ENCODE results near the gene BAK1.
"Not testable (repeated sequence)": the region's sequence is repeated elsewhere in the genome, so short reads cannot be mapped to it uniquely, and the experiment has no call there.

Gene BAK1

DNA sequence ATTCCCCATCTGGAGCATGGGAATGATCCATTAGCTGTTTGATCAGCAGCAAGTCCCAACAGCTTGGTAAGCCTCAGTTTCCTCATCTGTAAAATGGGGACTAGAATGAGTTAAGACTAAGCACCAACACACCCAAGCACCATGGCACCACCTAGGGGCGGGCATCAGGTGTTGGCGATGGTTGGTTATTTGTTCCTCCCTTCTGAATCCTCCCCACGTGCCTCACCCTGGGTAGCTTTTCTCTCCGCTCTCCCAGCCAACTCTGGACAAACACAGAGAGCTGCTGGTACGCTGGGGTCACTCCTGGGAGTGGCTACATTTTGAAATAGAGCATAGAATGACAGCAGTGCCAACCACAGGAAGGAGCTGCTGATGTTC lies 27.7 kb upstream of the BAK1 start:
- no peak for DNase-seq (ENCODE audit: low read depth)

DNA sequence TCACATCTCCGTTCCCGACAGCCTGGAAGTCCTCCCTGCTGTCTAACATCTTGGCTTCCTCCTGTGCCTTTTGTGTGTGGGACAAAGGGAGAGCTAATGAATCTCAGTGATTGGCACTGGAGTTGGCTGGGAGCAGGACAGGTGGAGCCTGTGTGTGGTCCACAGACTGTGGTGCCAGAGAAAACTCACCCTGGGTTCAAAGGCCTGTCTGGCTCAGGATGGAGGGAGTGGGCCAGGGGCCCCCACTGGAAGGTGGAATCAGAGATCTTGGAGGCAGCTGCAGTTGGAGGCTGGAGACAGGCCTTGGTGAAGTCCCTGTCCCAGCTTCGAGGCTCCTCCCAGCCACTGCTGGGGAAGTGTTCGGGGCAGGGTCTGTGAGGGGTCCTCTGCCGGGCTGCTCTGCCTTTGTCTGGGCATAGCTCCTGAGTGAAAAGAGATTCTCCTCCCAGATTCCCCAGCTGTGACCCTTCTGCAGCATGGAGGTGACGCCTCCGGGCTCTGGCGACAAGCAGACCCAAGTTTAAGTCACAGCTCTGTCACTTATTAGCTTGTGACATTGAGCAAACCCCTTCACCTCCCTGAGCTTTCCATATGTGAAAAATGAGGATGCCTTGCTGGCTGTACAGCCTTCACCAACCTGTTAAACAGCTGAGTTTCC lies 27.2 kb upstream of the BAK1 start:
- DNase-seq (ENCODE audit: low read depth) = no peak

DNA sequence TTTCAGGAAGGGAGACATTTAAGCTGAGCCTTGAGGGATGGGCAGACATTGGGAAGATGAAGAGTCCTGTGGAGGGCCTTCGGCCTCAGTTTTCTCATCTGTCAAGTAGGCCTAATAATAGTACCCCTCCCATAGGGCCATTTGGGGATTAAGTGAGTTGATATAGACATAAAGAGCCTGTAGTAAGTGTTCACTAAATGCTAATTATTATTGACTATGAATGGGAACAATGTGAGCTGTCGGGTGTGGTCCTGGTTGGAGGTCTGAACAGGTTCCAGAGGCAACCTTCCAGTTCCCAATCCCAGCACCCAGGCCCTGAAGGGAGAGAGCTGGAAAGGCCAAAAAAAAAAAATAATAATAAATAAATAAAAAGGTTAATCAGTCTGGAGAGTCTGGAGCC lies 26.6 kb upstream of the BAK1 start:
- no peak for DNase-seq (ENCODE audit: low read depth)

DNA sequence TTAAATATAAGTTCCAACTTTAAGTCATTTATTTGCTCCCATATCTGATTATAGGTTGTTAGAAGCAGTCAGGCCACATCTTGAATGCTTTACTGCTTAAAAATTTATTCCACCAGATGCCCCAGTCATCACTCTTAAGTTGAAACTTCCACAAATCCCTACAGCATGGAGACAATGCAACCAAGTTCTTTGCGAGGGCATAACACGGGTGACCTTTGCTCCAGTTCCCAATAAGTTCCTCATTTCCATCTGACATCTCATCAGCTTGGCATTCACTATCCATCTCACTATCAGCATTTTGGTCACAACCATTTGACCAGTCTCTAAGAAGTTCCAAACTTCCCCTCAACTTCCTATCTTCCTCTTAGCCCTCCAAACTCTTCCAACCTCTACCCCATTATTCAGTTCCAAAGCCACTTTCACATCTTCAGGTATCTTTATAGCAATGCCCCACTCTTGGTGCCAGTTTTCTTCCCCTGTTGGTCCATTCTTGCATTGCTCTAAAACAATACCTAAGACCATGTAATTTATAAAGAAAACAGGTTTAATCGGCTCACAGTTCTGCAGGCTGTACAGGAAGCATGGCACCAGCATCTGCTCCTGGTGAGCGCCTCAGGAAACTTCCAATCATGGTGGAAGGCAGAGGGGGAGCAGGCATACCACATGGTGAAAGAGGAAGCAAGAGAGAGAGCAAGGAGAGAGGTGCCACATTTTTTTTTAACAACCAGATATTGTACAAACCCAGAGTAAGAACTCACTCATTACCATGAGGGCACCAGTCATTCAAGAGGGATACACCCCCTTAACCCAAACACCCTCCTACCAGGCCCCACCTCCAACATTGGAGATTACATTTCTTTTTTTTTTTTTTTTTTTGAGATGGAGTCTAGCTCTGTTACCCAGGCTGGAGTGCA lies 25.1 kb upstream of the BAK1 start:
- DNase-seq (ENCODE audit: low read depth) = no peak

- no peak for DNase-seq (ENCODE audit: low read depth)
Measured at GRCh38 chr6:33602180-33602579, 22.1 kb upstream of the BAK1 start.

GRCh38 chr6:33600761-33601160 lies 20.7 kb upstream of the BAK1 start:
- DNase-seq (ENCODE audit: low read depth) = no peak

DNA sequence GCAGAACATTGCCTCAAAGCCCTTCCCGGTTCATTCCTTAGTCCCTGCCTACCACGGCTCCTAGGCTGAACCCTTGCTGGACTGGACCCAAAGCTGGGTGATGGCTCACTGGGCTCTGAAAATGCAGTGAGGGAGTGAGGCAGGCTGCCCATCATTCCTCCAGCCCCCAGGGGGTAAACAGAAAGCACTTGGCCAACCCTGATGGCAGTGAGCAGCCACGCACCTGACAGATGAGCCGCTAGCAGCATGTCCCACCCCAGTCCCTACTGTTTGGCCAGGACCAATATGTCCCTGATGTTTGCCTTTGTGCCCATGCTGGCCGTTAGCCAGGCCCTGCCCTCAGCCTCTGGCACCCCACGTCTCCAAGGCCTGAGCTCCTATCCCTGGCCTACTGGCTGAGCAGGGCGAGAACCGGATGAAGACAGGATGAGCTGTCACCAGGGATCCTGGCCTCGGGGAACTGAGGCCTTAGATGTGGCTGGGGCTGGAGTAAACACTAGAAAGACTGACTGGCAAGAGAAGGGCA lies 19.4 kb upstream of the BAK1 start:
- no peak for DNase-seq (ENCODE audit: low read depth)

GRCh38 chr6:33597551-33598322 lies 17.7 kb upstream of the BAK1 start:
- no peak for DNase-seq (ENCODE audit: low read depth)

DNA sequence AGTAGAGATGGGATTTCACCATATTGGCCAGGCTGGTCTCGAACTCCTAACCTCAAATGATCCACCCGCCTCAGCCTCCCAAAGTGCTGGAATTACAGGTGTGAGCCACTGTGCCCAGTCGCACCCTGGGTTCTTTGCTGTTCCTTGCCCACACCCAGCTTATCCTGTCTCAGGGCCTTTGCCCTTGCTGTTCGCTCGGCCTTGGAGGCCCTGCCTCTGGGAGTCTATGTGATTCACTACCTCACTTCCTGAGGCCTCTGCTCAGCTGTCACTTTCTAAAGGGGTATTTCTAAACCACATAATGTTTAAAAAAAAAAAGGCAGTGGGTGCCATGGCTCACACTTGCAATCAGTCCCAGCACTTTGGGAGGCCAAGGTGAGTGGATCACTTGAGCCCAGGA lies 16.8 kb upstream of the BAK1 start:
- not testable (repeated sequence) for DNase-seq (ENCODE audit: low read depth)

DNA sequence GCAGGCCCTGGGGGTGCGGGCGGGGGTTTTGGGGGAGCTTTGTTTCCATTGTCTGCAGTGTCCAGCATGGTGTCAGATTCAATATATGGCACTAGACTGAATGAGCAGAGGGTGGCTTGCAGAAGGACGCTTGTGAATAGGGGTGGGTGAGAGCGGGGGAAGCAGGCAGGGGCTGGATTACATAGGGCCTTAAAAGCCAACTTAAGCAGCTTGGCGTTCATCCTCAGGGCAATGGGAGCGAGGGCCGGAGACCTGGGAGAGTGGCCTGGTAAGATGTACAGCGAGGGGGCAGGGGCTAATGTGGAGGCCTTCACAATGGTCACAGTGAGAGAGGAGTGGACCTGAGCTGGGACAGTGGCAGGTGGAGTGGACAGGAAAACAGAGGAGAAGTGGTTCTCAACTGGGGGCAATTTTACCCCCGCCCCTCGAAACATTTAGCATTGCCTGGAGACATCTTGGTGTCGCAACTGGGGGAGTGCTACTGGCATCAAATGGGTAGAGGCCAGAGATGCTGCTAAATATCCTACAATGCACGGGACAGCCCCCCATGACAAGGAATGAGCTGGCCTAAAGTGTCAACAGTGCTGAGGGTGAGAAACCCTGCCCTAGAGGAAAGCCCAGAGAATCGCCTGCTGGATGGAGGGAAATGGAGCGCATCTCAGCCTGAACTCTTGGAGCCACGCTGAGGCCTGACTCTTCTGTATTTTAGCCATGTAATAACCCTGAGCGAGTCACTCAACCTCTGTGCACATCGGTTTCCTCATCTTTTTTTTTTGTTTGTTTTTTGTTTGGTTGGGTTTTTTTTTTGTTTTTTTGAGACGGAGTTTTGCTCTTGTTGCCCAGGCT lies 15.1 kb upstream of the BAK1 start:
- DNase-seq (ENCODE audit: low read depth) = no peak

DNA sequence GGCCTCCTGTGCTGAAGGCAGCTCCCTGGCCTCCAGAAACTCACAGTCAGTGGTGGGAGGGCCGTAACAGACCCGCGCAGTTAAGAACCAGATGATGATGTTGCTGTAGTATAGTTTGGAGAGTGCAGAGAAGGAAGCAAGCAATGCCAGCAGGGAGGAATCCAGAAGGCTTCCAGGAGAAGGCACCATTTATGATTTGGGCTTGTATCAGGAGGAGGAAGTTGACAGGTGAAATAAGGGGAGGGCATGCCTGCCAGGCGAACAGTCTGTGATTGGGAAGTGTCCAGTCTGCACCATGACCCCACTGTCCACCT lies 13.3 kb upstream of the BAK1 start:
- DNase-seq (ENCODE audit: low read depth) = no peak

DNA sequence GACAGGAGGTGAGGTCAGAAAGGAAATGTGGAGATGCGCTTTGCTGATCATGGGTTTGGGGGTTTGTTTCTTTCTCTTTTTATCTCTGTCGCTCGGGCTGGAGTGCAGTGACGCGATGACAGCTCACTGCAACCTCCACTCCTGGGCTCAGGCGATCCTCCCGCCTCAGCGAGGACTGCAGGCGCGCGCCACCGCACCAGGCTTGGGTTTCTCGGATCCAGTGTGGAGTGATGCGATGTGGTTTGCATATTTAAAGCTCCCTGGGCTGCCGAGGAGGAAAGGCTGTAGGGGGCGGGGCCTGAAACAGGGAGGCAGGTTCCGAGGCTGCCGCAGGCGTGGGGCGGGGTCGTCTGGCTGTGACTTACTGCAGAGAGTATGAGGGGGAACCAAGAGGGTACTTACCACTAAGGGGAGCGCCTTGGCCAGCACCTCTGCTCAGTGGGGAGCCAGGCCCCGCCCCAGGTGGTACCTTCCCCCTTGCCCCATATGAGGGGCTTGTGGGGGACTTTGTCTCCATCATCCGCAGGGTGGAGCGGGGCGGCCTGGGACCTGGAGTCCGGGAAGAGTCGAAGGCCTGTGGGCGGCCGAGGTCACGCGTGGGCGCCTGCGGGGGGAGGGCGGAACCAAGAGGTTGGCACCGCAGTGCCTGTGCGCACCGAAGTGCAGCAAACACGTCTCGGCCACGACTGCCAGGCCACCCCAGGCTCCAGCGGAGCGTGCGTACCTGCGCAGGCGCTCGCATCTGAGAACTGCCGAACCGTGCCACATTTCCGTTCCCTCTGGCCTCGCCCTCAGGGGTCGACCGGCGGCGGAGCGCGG lies 12.7 kb upstream of the BAK1 start:
- DNase-seq (ENCODE audit: low read depth) = no peak

DNA sequence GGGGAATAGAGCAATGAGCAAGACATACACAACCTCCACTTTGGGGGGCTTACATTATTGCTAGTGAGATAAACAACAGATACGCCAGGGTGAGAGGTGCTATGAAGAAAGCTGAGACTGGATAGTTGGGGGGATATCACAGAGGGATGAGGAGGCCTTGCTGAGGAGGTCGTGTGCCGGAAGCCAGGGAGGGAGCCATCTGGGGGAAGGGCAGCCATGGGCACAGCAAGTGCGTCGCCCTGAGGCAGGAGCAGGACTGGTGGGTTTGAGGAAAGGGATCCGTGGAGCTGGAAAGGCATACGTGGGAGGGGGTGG lies 12.2 kb upstream of the BAK1 start:
- DNase-seq (ENCODE audit: low read depth) = no peak

DNA sequence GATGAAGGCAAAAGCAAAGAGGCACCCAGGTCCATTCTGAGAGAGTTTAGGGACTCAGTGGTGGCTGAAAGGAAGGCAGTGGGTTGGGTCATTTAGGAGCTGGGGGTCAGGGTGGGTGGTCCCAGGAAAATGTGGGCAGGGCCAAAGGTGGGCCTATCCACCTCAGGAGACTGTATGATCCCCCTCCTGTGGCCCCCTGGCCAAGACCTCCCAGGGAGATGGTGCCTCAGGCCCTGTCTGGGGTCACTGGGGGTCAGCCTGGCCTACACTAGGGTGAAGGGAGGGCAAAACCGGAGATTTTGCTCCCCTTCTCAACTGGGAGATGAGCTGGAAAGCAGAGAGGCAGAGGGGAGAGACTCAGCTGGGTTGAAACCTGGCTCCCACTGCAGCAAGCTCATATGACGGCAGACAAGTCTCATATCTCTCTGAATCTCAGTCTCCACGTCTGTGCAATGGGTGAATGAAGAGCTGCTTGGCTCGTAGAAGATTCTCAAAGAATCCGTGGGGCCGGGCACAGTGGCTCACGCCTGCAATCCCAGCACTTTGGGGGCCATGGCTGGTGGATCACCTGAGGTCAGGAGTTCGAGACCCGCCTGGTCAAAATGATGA lies 11.5 kb upstream of the BAK1 start:
- DNase-seq (ENCODE audit: low read depth) = no peak

- no peak for DNase-seq (ENCODE audit: low read depth)
Measured at GRCh38 chr6:33590531-33591198, 10.6 kb upstream of the BAK1 start.

- peak; percentile 71 for DNase-seq (ENCODE audit: low read depth)
Measured at GRCh38 chr6:33589731-33590530, 9.9 kb upstream of the BAK1 start.

DNA sequence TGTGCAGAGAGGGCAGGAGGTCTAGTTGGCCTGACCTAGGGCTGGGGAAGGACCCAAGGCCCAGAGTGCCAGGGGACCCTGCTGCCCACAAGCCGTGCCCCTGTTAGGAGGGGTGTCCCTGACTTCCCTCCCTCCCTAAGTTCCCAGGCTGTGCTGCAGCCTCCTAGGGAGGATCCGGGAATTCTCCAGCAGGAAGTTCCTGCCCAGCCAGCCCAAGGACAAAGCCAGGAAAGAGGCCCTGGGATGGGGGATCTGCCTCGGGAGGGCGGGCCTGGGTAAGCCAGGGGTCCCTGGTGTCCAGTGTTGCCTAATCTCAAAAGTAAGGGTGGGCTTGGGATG lies 9.3 kb upstream of the BAK1 start:
- DNase-seq (ENCODE audit: low read depth) = no peak

DNA sequence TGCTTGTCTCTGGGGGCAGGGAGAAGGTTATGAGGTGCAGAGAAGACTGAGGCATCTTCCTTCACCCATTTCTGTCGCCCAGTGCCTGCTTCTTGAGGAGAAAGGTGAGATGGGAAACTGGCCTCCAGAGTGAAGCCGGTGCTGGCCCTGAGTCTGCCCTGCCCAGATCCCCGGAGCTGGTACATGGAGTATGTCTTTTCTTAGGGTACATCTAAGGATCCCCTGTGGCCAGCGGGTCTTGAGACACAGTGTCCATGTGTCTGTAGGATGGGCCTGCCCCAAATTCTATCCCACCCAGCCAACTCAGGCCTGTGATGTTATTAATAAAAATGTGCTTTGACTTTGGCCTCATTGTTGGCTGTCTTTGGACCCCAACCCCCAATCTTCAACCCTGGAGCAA lies 8.8 kb upstream of the BAK1 start:
- DNase-seq (ENCODE audit: low read depth) = no peak

DNA sequence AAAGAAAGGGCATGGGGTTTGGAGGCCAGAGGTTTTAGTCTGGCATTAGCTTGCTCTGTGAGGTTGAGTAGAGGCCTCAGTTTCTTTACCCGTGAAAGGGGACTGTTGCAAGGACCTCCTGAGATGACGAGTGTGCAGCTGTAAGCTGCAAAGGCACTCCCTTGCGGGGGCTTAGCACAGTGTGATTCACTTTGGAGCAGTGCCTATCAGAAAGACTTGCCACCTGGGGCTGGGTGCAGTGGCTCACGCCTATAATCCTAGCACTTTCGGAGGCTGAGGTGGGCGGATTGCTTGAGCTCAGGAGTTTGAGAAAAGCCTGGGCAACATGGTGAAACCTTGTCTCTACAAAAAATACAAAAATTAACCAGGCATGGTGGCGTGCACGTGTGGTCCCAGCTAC lies 7.5 kb upstream of the BAK1 start:
- DNase-seq (ENCODE audit: low read depth) = no peak

Measured in iris pigment epithelial cell (primary cell).